SK-N-SH (cell line): Measurements from ENCODE around the gene CIROP. TPM values are rescaled to one million over a fixed set of nuclear protein-coding genes. Genes with fewer than 3 reads are reported as not detected.

ENCODE experiments used
- CTCF ChIA-PET: fragments of 300-600, 350-600 bp; formaldehyde crosslinking; extraction: SDS; loops from one replicate; lab custom pipeline; 2021; lab: Yijun Ruan, JAX
- POLR2A ChIA-PET: fragments of 350-600 bp; sonication (Branson Sonifier 250); formaldehyde crosslinking; extraction: SDS; loops from one replicate; lab custom pipeline; 2020; ENCODE audit warnings: antibody characterized with exemption, inconsistent platforms; lab: Yijun Ruan, JAX
- DNase-seq: peaks from one replicate; pipeline ENCODE4 v3.0.0; 2012
- H2AFZ ChIP-seq: fragments of 200-600 bp; sonication (generic); 2 replicates; pipeline ENCODE4 v1.8.1; 2016; ENCODE audit warnings: antibody characterized with exemption, mild to moderate bottlenecking, low read depth
- H3F3A ChIP-seq: fragments of 200-600 bp; sonication (generic); replicated peaks from 2 replicates; pipeline ENCODE3; 2016; ENCODE audit warnings: antibody characterized with exemption, mild to moderate bottlenecking; ENCODE audit not compliant: insufficient read depth
- H3K27ac ChIP-seq, 2 experiments: fragments of 200-500 bp in 1 of 2; fragments of 200-600 bp in 1 of 2; sonication (Bioruptor generic) in 1 of 2; sonication (generic), shearing (Covaris generic) in 1 of 2; 2 replicates each; pipeline versions ENCODE4 v1.5.1 to v1.6.1; 2014 to 2016; ENCODE audit warnings: low read depth in 2 of 2, inconsistent platforms in 1 of 2, low read length in 1 of 2, mild to moderate bottlenecking in 1 of 2, mixed read lengths in 1 of 2
- H3K27me3 ChIP-seq: fragments of 200-600 bp; sonication (generic), shearing (Covaris generic); 2 replicates; pipeline ENCODE4 v1.6.1; 2016; ENCODE audit warnings: mixed run types; ENCODE audit not compliant: insufficient read depth
- H3K36me3 ChIP-seq, 2 experiments: fragments of 200-500 bp in 1 of 2; fragments of 200-600 bp in 1 of 2; sonication (Bioruptor generic) in 1 of 2; sonication (generic) in 1 of 2; replicated peaks in 1 of 2; 2 replicates each; pipeline versions ENCODE3 to v1.5.1; 2014 to 2016; ENCODE audit warnings: low read length in 1 of 2, mild to moderate bottlenecking in 1 of 2; ENCODE audit not compliant: insufficient read depth in 2 of 2, control insufficient read depth in 1 of 2
- H3K4me1 ChIP-seq, 2 experiments: fragments of 200-500 bp in 1 of 2; fragments of 200-600 bp in 1 of 2; sonication (Bioruptor generic) in 1 of 2; sonication (generic), shearing (Covaris generic) in 1 of 2; 2 replicates each; pipeline versions ENCODE4 v1.5.1 to v1.6.1; 2014 to 2016; ENCODE audit warnings: low read depth in 1 of 2, low read length in 1 of 2, mixed run types in 1 of 2; ENCODE audit not compliant: insufficient read depth in 2 of 2, control insufficient read depth in 1 of 2
- H3K4me2 ChIP-seq: fragments of 200-600 bp; sonication (generic), shearing (Covaris generic); 2 replicates; pipeline ENCODE4 v1.6.1; 2017; ENCODE audit warnings: mixed run types
- H3K4me3 ChIP-seq, 2 experiments: fragments of 200-500 bp in 1 of 2; fragments of 200-600 bp in 1 of 2; sonication (Bioruptor generic) in 1 of 2; sonication (generic), shearing (Covaris generic) in 1 of 2; 2 replicates each; pipeline versions ENCODE4 v1.5.1 to v1.8.1; 2014 to 2016; ENCODE audit warnings: low read depth in 2 of 2, inconsistent platforms in 1 of 2, low read length in 1 of 2, mild to moderate bottlenecking in 1 of 2, mixed read lengths in 1 of 2, moderate library complexity in 1 of 2
- H3K79me2 ChIP-seq: fragments of 200-600 bp; sonication (generic); 2 replicates; pipeline ENCODE4 v1.8.1; 2017; ENCODE audit warnings: mild to moderate bottlenecking; ENCODE audit not compliant: insufficient read depth
- H3K9ac ChIP-seq: fragments of 200-600 bp; sonication (generic); 2 replicates; pipeline ENCODE4 v1.6.1; 2017; ENCODE audit warnings: mixed run types
- H3K9me2 ChIP-seq: fragments of 200-600 bp; sonication (generic); 2 replicates; pipeline ENCODE4 v1.6.1; 2017; ENCODE audit warnings: mixed run types
- H3K9me3 ChIP-seq: fragments of 200-600 bp; sonication (generic); 2 replicates; pipeline ENCODE4 v1.6.1; 2017; ENCODE audit warnings: mixed run types, mild to moderate bottlenecking, moderate library complexity
- H4K20me1 ChIP-seq: fragments of 200-600 bp; sonication (generic); 2 replicates; pipeline ENCODE4 v1.6.1; 2017; ENCODE audit warnings: mild to moderate bottlenecking, mixed run types; ENCODE audit not compliant: insufficient read depth
- CHD2 ChIP-seq: fragments of 150-350 bp; IDR thresholded peaks from 2 replicates; pipeline ENCODE4 v1.6.1; 2018; ENCODE audit warnings: low read length; ENCODE audit not compliant: partially characterized antibody
- CTCF ChIP-seq: fragments of 200-600 bp; sonication (generic); IDR thresholded peaks from 2 replicates; pipeline ENCODE4 v1.6.1; 2017; ENCODE audit warnings: antibody characterized with exemption, mild to moderate bottlenecking, moderate library complexity
- FOXJ3 ChIP-seq: sonication (generic); formaldehyde crosslinking; IDR thresholded peaks from 2 replicates; pipeline ENCODE4 v1.5.1; 2020; ENCODE audit warnings: mild to moderate bottlenecking, missing genetic modification reagents
- GATA2 ChIP-seq: sonication (generic); formaldehyde crosslinking; IDR thresholded peaks from 2 replicates; pipeline ENCODE4 v1.5.0; 2020; ENCODE audit warnings: mild to moderate bottlenecking, missing genetic modification reagents
- MXI1 ChIP-seq: IDR thresholded peaks from 2 replicates; pipeline ENCODE4 v1.6.1; 2012; ENCODE audit warnings: mild to moderate bottlenecking, low read depth, low read length, improper control_type of control experiment
- NFIC ChIP-seq: IDR thresholded peaks from 2 replicates; pipeline ENCODE4 v1.4.0; 2012; ENCODE audit warnings: borderline replicate concordance
- RXRA ChIP-seq: IDR thresholded peaks from 2 replicates; pipeline ENCODE4 v1.4.0; 2012; ENCODE audit warnings: low read depth, mild to moderate bottlenecking, borderline replicate concordance
- SIN3A ChIP-seq: IDR thresholded peaks from 2 replicates; pipeline ENCODE4 v1.6.1; 2012; ENCODE audit warnings: low read depth, mild to moderate bottlenecking, low read length, moderate library complexity, borderline replicate concordance
- SMC3 ChIP-seq: IDR thresholded peaks from 2 replicates; pipeline ENCODE4 v1.6.1; 2012; ENCODE audit warnings: low read depth, low read length, improper control_type of control experiment
- TAF1 ChIP-seq: IDR thresholded peaks from 2 replicates; pipeline ENCODE4 v1.6.1; 2012; ENCODE audit warnings: low read depth, mild to moderate bottlenecking, low read length, moderate library complexity, borderline replicate concordance
- TCF12 ChIP-seq: IDR thresholded peaks from 2 replicates; pipeline ENCODE4 v1.4.0; 2012
- TEAD4 ChIP-seq: IDR thresholded peaks from 2 replicates; pipeline ENCODE4 v1.4.0; 2012; ENCODE audit warnings: mild to moderate bottlenecking, borderline replicate concordance; ENCODE audit not compliant: insufficient read depth
- USF2 ChIP-seq: fragments of 150-350 bp; IDR thresholded peaks from 2 replicates; pipeline ENCODE4 v1.6.1; 2017; ENCODE audit warnings: antibody characterized with exemption, low read length, low read depth, borderline replicate concordance
- WGBS: methylation state at CpG from one replicate; pipeline ENCODE4 v1.1.6; 2017; ENCODE audit warnings: low lambda C conversion rate; 5-methylcytosine and 5-hydroxymethylcytosine counted together
- polyA plus RNA-seq, 3 experiments: library from polyadenylated mRNA; depleted of rRNA; stranded (reverse); fragments of >200 nt; gene quantifications; 2 replicates each; pipeline ENCODE4 v1.2.3, GENCODE V29; 2012
- TF ChIP-seq, protein P1 (sequence below): IDR thresholded peaks from 2 replicates; pipeline ENCODE4 v1.6.1; 2012; ENCODE audit warnings: mild to moderate bottlenecking, low read depth, low read length, moderate library complexity
- TF ChIP-seq, protein P2 (sequence below): IDR thresholded peaks from 2 replicates; pipeline ENCODE4 v1.4.0; 2012; ENCODE audit warnings: low read depth, borderline replicate concordance

Gene CIROP
- polyA plus RNA-seq, 1 of the 3 experiments (the other 2 are of a cell fraction), result not detected

DNA sequence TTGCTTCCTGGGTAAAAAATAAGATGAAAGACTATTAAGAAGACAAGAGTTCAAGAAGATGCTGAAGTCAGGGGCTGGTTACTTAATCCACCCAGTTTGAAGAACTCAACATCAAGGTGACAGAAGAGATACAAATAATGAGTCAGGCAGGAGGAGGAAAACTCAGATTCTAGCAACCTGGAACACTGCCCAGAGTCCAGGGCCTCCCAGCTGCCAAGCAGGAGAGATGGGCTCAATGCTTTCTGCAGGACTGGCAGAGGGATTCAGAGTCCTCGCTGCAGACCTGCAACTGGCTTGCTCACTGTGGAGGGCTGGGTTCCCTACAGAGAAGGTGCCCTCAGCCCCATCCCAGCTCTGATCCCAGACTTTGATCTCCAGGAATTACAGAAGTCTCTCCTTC, 42.9 kb upstream of the CIROP start:
- Histone ChIP-seq H3K4me1 (no peaks in the 10 kb centered on the region), H3K9me2 (no peaks in the 10 kb centered on the region), H3K79me2 (no peaks in the 10 kb centered on the region), H3K9ac (no peak overlapping the region), H3K27ac (no peak overlapping the region), H3K27me3 (peaks cover 9% of the 10 kb centered on the region; the same call in 1 of the 2 replicates), H2AFZ (no peak overlapping the region), H3K36me3 (no peaks in the 10 kb centered on the region), H3K4me2 (no peak overlapping the region)
- WGBS, result 29% methylated on average over 1 of the region's 1 CpG
- POLR2A ChIA-PET, result no interaction called here
- CTCF ChIA-PET, result interaction anchor here (1.6 to 2.1 kb wide), 2 partner anchors 13 to 39 kb away, joined by 4 to 6 read pairs; no protein-coding TSS in a partner anchor
- TF ChIP-seq TCF12, result no peak
- no peak for TF ChIP-seq FOXJ3
- no peak for TF ChIP-seq MXI1
- no peak for TF ChIP-seq USF2
- TF ChIP-seq CTCF, result no peak
- no peak for TF ChIP-seq NFIC
- no peak for TF ChIP-seq GATA2 (CRISPR knock-in tag)
- TF ChIP-seq RXRA, result no peak
- TF ChIP-seq TAF1, result no peak
- no peak for TF ChIP-seq SMC3
- no peak for TF ChIP-seq CHD2
- TF ChIP-seq SIN3A, result no peak
- TF ChIP-seq, protein P1, sequence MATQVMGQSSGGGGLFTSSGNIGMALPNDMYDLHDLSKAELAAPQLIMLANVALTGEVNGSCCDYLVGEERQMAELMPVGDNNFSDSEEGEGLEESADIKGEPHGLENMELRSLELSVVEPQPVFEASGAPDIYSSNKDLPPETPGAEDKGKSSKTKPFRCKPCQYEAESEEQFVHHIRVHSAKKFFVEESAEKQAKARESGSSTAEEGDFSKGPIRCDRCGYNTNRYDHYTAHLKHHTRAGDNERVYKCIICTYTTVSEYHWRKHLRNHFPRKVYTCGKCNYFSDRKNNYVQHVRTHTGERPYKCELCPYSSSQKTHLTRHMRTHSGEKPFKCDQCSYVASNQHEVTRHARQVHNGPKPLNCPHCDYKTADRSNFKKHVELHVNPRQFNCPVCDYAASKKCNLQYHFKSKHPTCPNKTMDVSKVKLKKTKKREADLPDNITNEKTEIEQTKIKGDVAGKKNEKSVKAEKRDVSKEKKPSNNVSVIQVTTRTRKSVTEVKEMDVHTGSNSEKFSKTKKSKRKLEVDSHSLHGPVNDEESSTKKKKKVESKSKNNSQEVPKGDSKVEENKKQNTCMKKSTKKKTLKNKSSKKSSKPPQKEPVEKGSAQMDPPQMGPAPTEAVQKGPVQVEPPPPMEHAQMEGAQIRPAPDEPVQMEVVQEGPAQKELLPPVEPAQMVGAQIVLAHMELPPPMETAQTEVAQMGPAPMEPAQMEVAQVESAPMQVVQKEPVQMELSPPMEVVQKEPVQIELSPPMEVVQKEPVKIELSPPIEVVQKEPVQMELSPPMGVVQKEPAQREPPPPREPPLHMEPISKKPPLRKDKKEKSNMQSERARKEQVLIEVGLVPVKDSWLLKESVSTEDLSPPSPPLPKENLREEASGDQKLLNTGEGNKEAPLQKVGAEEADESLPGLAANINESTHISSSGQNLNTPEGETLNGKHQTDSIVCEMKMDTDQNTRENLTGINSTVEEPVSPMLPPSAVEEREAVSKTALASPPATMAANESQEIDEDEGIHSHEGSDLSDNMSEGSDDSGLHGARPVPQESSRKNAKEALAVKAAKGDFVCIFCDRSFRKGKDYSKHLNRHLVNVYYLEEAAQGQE, result no peak
- TF ChIP-seq TEAD4, result no peak
- TF ChIP-seq, protein P2, sequence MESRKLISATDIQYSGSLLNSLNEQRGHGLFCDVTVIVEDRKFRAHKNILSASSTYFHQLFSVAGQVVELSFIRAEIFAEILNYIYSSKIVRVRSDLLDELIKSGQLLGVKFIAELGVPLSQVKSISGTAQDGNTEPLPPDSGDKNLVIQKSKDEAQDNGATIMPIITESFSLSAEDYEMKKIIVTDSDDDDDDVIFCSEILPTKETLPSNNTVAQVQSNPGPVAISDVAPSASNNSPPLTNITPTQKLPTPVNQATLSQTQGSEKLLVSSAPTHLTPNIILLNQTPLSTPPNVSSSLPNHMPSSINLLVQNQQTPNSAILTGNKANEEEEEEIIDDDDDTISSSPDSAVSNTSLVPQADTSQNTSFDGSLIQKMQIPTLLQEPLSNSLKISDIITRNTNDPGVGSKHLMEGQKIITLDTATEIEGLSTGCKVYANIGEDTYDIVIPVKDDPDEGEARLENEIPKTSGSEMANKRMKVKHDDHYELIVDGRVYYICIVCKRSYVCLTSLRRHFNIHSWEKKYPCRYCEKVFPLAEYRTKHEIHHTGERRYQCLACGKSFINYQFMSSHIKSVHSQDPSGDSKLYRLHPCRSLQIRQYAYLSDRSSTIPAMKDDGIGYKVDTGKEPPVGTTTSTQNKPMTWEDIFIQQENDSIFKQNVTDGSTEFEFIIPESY, result no peak
- TF ChIP-seq, all 33 proteins: peak for 0
- H3K4me3 ChIP-seq, result no peak overlapping the region
- no peaks in the 10 kb centered on the region for H3F3A ChIP-seq
- DNase-seq, result no peak
- no peaks in the 10 kb centered on the region for H4K20me1 ChIP-seq
- H3K9me3 ChIP-seq, result no peaks in the 10 kb centered on the region
